H1 (cell line): ENCODE results near the gene STX18. TPM values are rescaled to one million over a fixed set of nuclear protein-coding genes. Genes with fewer than 3 reads are reported as not detected.

Experiments used
- SP4 ChIP-seq: IDR thresholded peaks from 2 replicates; pipeline ENCODE4 v1.6.1; 2012; ENCODE audit warnings: low read length, inconsistent platforms
- YY1 ChIP-seq: IDR thresholded peaks from 2 replicates; pipeline ENCODE4 v1.6.1; 2011; ENCODE audit warnings: low read depth, mild to moderate bottlenecking, low read length
- polyA plus RNA-seq, 7 experiments: library from polyadenylated mRNA; depleted of rRNA in 3 of 7; stranded (reverse) in 5 of 7; unstranded in 2 of 7; fragments of >200 nt in 5 of 7; fragments of 200-250 nt in 2 of 7; gene quantifications; 1 replicate in 5 of 7; 2 replicates in 1 of 7; 4 replicates in 1 of 7; pipeline versions ENCODE4 v1.2.1 to v1.2.3, GENCODE V29; 2011 to 2013; ENCODE audit warnings: missing spikeins in 2 of 7, mixed read lengths in 2 of 7
- total RNA-seq: library from RNA; stranded (reverse); fragmentation: NEBNext Ultra II Directional; extraction: Animal tissue kit (Norgen Biotek cat#: 25700); gene quantifications from 2 replicates; pipeline ENCODE4 v1.2.1, GENCODE V29; 2021

Gene STX18
- total and polyA plus RNA-seq, 2 of the 8 experiments (the other 6 are each of a cell fraction or from before 2014, with no cell fraction given) = 14.6 to 18.3 TPM

DNA sequence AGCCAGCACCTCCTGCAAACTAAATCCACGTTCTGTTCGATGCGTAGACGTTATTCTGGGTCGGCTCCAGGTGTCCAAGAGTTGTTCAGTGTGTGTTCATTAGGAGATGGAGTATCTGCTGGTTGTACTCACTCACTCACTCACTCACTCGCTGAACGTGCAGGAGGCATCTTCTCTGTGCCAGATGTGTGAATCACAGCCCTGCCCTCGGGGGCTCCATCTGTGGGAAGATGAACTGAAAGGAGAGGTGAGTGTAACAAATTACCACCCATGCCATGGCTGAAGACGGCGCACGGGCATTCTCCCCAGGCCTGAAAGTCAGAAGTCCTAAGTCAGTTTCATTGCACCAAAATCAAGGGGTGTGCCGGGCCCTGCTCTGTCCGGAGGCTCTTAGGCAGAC, 138.9 kb downstream of the STX18 start (continued):
- TF ChIP-seq SP4 (no peak), YY1 (no peak)
